ENCODE data around the gene CCDC136.

GRCh38 chr7:128743112-128743772 lies 48.5 kb upstream of the CCDC136 start:
- TF ChIP-seq CTCF (optimal IDR thresholded peaks at IDR 0.05 in 1 of 3, IDR thresholded peaks at IDR 0.05 in 1 of 3, conservative IDR thresholded peaks at IDR 0.05 in 1 of 3; ENCODE audit: extremely low read depth in 1 of 3, insufficient read depth in 2 of 3, low read length in 3 of 3) (no peak), EZH2 (IDR thresholded peaks at IDR 0.05; ENCODE audit: low read length) (no peak)

All from keratinocyte (primary cell).